HepG2 (cell line): ENCODE results near the gene RBM45. TPM values are rescaled to one million over a fixed set of nuclear protein-coding genes. Genes with fewer than 3 reads are reported as not detected.

Experiments used
- ELK4 ChIP-seq: sonication (generic); formaldehyde crosslinking; IDR thresholded peaks from 2 replicates; pipeline ENCODE4 v1.9.0; 2021; ENCODE audit warnings: missing genetic modification reagents, borderline replicate concordance
- GPN1 ChIP-seq: sonication (generic); formaldehyde crosslinking; IDR thresholded peaks from 2 replicates; pipeline ENCODE4 v1.5.1; 2020; ENCODE audit warnings: missing genetic modification reagents, borderline replicate concordance
- IKZF5 ChIP-seq: IDR thresholded peaks from 2 replicates; pipeline ENCODE4 v1.6.1; 2018; ENCODE audit warnings: missing genetic modification reagents, mild to moderate bottlenecking, missing compliant biosample characterization
- MIER3 ChIP-seq: IDR thresholded peaks from 2 replicates; pipeline ENCODE4 v1.6.1; 2016; ENCODE audit warnings: missing compliant biosample characterization, borderline replicate concordance
- NFKB2 ChIP-seq: sonication (generic); formaldehyde crosslinking; IDR thresholded peaks from 2 replicates; pipeline ENCODE4 v1.4.0; 2020; ENCODE audit warnings: missing genetic modification reagents, borderline replicate concordance
- NFKBIZ ChIP-seq: IDR thresholded peaks from 2 replicates; pipeline ENCODE4 v1.6.1; 2018; ENCODE audit warnings: missing genetic modification reagents, missing compliant biosample characterization
- REL ChIP-seq: sonication (generic); formaldehyde crosslinking; conservative IDR thresholded peaks from 2 replicates; pipeline ENCODE4 v1.8.0; 2022; ENCODE audit warnings: mild to moderate bottlenecking, missing genetic modification reagents, moderate library complexity
- TAF15 ChIP-seq: fragments of 200-400 bp; formaldehyde crosslinking; IDR thresholded peaks from one replicate; pipeline ENCODE4 v1.6.1; 2018; ENCODE audit warnings: mild to moderate bottlenecking, low read depth, low read length; ENCODE audit not compliant: poor library complexity, severe bottlenecking
- ZNF431 ChIP-seq: sonication (generic); formaldehyde crosslinking; IDR thresholded peaks from 2 replicates; pipeline ENCODE4 v1.9.0; 2022; ENCODE audit warnings: missing genetic modification reagents, low read depth, mild to moderate bottlenecking, borderline replicate concordance
- ZNF703 ChIP-seq: sonication (generic); formaldehyde crosslinking; IDR thresholded peaks from 2 replicates; pipeline ENCODE4 v1.5.1; 2020; ENCODE audit warnings: missing genetic modification reagents, mild to moderate bottlenecking, moderate library complexity, borderline replicate concordance
- polyA plus RNA-seq, 8 experiments: library from polyadenylated mRNA; depleted of rRNA in 3 of 8; stranded (reverse) in 7 of 8; unstranded in 1 of 8; fragments of >200 nt; fragmentation: Illumina TruSeq in 4 of 8; extraction: Trizol in 4 of 8; gene quantifications; 2 replicates each; pipeline versions ENCODE4 v1.2.1 to v1.2.3, GENCODE V29; 2011 to 2016; ENCODE audit warnings: low read depth in 4 of 8, missing spikeins in 1 of 8, mixed read lengths in 1 of 8; ENCODE audit not compliant: insufficient read depth in 1 of 8
- total RNA-seq, 5 experiments: library from RNA; depleted of rRNA; stranded (reverse); fragments of >200 nt; fragmentation: Illumina TruSeq; extraction: Trizol; gene quantifications; 2 replicates each; pipeline ENCODE4 v1.2.3, GENCODE V29; 2016; ENCODE audit warnings: low read depth in 1 of 5

The RBM45 gene
- total and polyA plus RNA-seq, 2 of the 13 experiments (the other 11 are each of a cell fraction or from before 2014, with no cell fraction given), result 5.7 to 25.2 TPM

GRCh38 chr2:178112202-178113152 is at the start of gene RBM45 (continued):
- peak; percentile 91 for TF ChIP-seq TAF15
- peak; percentile 81; the same call in 1 of the 2 replicates for TF ChIP-seq NFKB2 (CRISPR knock-in tag)
- TF ChIP-seq ZNF431 (CRISPR knock-in tag), result peak; percentile 90; the same call in 1 of the 2 replicates
- peak; percentile 98 for TF ChIP-seq IKZF5 (CRISPR knock-in tag)
- no peak for TF ChIP-seq GPN1 (CRISPR knock-in tag)
- TF ChIP-seq ELK4 (CRISPR knock-in tag), result peak; percentile 61; the same call in 1 of the 2 replicates
- TF ChIP-seq MIER3 (CRISPR knock-in tag), result peak; percentile 97; the same call in 1 of the 2 replicates
- peak; percentile 90; the same call in 1 of the 2 replicates for TF ChIP-seq REL (CRISPR knock-in tag)
- TF ChIP-seq NFKBIZ (CRISPR knock-in tag), result peak; percentile 96
- TF ChIP-seq ZNF703 (CRISPR knock-in tag), result peak; percentile 87; the same call in 1 of the 2 replicates
- TF ChIP-seq, all 625 proteins: peak for 442
